ENCODE measurements around the gene PBOV1.

DNA sequence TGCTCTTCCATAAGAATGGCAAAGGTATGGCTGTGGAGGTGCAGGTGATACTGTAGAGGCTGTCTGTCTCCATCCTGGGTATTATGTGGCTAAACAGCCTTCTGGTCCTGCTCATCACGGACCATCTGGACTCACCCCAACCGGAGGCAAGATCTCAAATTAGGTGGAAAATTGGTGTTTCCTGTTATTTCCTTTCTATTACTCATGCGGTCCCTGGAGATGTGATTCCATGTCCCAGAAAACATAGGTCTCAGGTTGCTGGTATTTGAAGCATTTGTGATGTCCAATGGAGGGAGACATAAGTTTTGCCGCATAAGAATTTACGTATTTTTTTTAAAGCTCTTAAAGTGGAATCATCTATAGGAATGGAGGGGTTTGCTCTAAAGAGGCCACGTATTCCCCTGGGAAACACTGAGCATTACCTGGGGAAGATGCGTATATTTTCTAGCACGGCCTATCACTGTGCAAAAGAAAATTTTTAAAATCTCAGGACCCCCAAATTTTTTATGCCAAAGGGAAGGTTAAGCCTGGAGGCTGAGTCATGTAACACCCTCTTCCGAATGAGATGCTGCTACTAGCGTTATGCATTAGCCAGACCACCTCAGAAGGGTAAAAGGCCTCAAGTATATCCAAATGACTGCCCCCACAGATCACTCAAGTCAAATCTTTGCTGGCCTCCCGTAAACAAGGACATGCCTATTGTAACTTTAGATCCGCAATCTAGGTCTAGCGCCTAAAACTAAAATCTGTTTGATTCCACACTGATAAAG is 22.4 kb upstream of the PBOV1 start:
- TF ChIP-seq CTCF (IDR thresholded peaks at IDR 0.05): no peak
- TF ChIP-seq POLR2A (IDR thresholded peaks at IDR 0.05): no peak
- no peak for TF ChIP-seq POLR2AphosphoS5 (IDR thresholded peaks at IDR 0.05)

All from prostate gland (tissue), 2 donors.